Ascending aorta (tissue), 2 donors: ENCODE measurements around the gene EPB41L2. TPM values are rescaled to one million over a fixed set of nuclear protein-coding genes. Genes with fewer than 3 reads are reported as not detected.
"Not testable (repeated sequence)": the region's sequence is repeated elsewhere in the genome, so short reads cannot be mapped to it uniquely, and the experiment has no call there.

Experiments
- DNase-seq, 2 donors: peaks; one replicate each; pipeline ENCODE4 v3.0.0-alpha.2; 2019; ENCODE audit warnings: low spot score in 2 of 2
- H3K27ac ChIP-seq, 2 donors: fragments of 200-600 bp; sonication (generic); one replicate each; pipeline ENCODE4 v1.5.1; 2016 to 2017; ENCODE audit warnings: mild to moderate bottlenecking in 1 of 2
- H3K27me3 ChIP-seq: fragments of 200-600 bp; sonication (generic); one replicate; pipeline ENCODE4 v1.5.1; 2017
- H3K36me3 ChIP-seq, 2 donors: fragments of 200-600 bp; sonication (generic); one replicate each; pipeline ENCODE4 v1.5.1; 2016
- H3K4me1 ChIP-seq, 2 donors: fragments of 200-600 bp; sonication (generic); one replicate each; pipeline ENCODE4 v1.5.1; 2016 to 2017; ENCODE audit warnings: mild to moderate bottlenecking in 1 of 2
- H3K4me3 ChIP-seq, 2 donors: fragments of 200-600 bp; sonication (generic); one replicate each; pipeline ENCODE4 v1.5.1; 2016 to 2017; ENCODE audit warnings: mild to moderate bottlenecking in 1 of 2
- H3K9me3 ChIP-seq, 2 donors: fragments of 200-600 bp; sonication (generic); one replicate each; pipeline ENCODE4 v1.5.1; 2016
- CTCF ChIP-seq, 3 experiments: fragments of 200-600 bp in 2 of 3; fragments of 450-650 bp in 1 of 3; sonication (generic) in 2 of 3; IDR thresholded peaks; one replicate each; pipeline ENCODE4 v1.5.1; 2016 to 2019; ENCODE audit warnings: antibody characterized with exemption in 3 of 3, mild to moderate bottlenecking in 1 of 3, moderate library complexity in 1 of 3
- intact Hi-C: fragments of 100-400 bp; cut with DNase I; formaldehyde crosslinking; loops from one replicate; pipeline ENCODE4 v1.15.1; 2023
- total RNA-seq: library from RNA; depleted of rRNA; stranded (reverse); fragments of >200 nt; gene quantifications from one replicate; pipeline ENCODE4 v1.1.0, GENCODE V29; 2016

Gene EPB41L2
- total RNA-seq, 1 donor from 2014 or later: 163 TPM

DNA sequence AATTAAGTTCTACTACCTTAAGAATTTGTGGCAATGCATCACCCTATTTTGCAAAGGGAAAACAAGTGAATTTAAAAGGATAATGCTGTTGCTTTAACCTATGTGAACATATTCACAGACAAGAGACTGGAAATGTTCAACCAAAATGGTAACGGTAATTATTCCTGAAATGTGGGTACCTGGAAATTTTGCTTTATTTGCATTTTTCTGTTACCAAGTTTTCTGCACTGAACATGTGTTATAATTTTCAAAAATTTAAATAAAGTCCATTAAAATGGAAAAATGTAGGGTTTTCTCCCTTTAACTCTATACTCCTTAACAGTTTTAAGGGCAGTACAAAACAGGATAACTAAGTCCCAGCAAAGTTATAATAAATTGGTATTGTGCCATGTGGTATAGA is 66.4 kb downstream of the EPB41L2 start:
- Histone ChIP-seq H3K4me3 (no peak overlapping the region), H3K4me1 (peaks cover 0 to 3% of the 10 kb centered on the region in 2 donors), H3K9me3 (no peaks in the 10 kb centered on the region), H3K36me3 (no peaks in the 10 kb centered on the region), H3K27ac (no peak overlapping the region), H3K27me3 (no peaks in the 10 kb centered on the region)
- no peak for DNase-seq
- intact Hi-C loops: no loop called here
- TF ChIP-seq CTCF (IDR thresholded peaks at IDR 0.05): no peak

DNA sequence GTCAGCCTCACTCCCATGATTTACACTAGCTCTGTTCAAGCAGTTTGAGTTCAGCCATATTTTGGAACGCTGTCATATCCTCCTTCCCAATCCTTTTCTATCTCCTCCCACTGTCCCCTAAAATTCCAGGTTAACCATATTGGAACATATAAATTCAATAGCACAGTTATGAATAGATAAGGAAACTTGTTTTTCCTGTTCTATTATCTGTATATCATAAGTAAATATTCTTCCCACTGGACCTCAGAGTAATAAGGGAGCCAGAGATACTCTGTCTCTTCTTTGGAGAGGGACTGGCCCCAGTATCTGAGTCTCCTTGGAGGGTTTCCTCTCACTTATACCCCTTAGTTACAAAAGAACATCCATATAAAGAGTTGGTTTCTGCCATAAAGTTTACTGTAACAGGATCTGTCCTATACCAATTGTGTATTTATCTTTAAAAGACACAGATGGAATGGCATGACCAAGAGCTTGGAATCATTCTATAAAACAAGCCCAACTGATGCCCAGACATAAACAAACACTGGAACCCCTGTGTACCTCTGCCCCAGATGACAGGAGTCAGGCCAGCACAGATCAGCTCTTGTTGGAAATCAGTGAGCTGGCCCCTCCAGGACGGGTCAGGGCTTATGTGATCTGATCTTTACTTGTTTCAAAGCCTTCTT is 67.1 kb downstream of the EPB41L2 start:
- no peak for DNase-seq
- Histone ChIP-seq H3K4me1 (peaks cover 0 to 3% of the 10 kb centered on the region in 2 donors), H3K36me3 (no peaks in the 10 kb centered on the region), H3K4me3 (no peak overlapping the region), H3K9me3 (no peaks in the 10 kb centered on the region), H3K27me3 (no peaks in the 10 kb centered on the region), H3K27ac (no peak overlapping the region)
- intact Hi-C loops: no loop called here
- no peak for TF ChIP-seq CTCF (IDR thresholded peaks at IDR 0.05)

GRCh38 chr6:130994319-130995097 is 68.5 kb downstream of the EPB41L2 start:
- no peak for TF ChIP-seq CTCF (IDR thresholded peaks at IDR 0.05)
- H3K9me3 ChIP-seq: no peaks in the 10 kb centered on the region
- no peaks in the 10 kb centered on the region for H3K4me1 ChIP-seq
- DNase-seq: no peak
- H3K27me3 ChIP-seq: no peaks in the 10 kb centered on the region
- no peak overlapping the region for H3K27ac ChIP-seq
- H3K4me3 ChIP-seq: no peak overlapping the region
- intact Hi-C loops: no loop called here
- no peaks in the 10 kb centered on the region for H3K36me3 ChIP-seq

DNA sequence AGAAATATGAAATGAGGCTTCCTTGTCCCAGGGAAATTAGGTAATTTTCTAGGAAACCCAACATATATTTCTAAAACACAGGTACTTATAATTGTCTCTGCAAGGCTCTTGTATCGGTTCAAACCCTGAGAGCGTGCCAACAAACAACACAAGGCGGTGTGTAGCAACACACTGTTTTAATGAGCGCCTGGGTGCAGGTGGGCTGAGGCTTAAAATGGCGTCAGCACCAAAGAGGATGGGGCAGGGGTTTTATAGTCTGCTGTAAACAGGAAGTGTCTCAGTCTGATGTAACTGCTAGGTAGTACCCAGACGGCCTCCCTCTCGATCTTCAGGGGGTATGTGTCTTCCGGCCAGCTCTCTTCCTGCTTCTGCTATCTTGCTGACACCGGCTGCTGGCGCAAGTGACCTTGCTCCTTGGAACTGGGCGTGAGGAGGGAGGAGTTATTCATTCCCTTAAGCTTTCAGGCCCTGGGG is 69.7 kb downstream of the EPB41L2 start:
- Histone ChIP-seq H3K36me3 (no peaks in the 10 kb centered on the region), H3K27ac (no peak overlapping the region), H3K4me1 (no peaks in the 10 kb centered on the region), H3K27me3 (no peaks in the 10 kb centered on the region), H3K9me3 (no peaks in the 10 kb centered on the region), H3K4me3 (no peak overlapping the region)
- intact Hi-C loops: no loop called here
- no peak for TF ChIP-seq CTCF (IDR thresholded peaks at IDR 0.05)
- no peak for DNase-seq

DNA sequence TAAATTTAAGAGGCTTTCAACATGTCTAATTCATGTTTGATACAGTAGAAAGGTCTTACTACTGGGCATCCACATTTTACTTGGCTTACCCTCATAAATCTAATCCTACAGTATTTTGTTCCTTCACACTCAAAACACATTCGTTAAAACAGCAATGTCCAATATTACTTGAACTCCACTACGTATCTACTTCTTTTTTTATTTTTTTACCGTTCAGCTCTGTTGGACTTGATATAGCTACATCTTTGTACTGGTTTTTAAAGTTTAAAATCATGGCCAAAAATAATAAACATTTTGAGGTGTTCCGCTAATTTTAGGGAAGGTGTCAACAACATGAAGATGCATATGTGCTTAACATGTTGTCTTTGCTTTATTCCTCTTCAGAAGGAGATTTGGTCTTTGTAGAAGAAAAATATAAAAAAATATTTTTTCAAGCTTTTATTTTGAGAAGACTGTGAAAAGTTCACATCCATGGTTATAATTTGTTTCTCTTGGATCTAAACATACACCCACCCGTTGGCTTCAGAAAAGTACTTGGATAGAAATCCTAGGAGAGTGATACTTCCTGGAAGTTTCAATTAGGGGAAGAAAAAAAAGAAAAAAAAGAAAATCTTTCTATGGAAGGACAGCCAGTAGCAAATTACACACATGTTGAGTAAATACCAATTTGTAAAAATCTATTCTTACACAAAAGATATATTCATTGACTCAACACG is 71.5 kb downstream of the EPB41L2 start:
- H3K4me3 ChIP-seq: no peak overlapping the region
- no peak overlapping the region for H3K27ac ChIP-seq
- H3K27me3 ChIP-seq: no peaks in the 10 kb centered on the region
- no peaks in the 10 kb centered on the region for H3K4me1 ChIP-seq
- no peaks in the 10 kb centered on the region for H3K36me3 ChIP-seq
- TF ChIP-seq CTCF (IDR thresholded peaks at IDR 0.05): no peak
- H3K9me3 ChIP-seq: no peaks in the 10 kb centered on the region
- DNase-seq: no peak
- intact Hi-C loops: no loop called here

DNA sequence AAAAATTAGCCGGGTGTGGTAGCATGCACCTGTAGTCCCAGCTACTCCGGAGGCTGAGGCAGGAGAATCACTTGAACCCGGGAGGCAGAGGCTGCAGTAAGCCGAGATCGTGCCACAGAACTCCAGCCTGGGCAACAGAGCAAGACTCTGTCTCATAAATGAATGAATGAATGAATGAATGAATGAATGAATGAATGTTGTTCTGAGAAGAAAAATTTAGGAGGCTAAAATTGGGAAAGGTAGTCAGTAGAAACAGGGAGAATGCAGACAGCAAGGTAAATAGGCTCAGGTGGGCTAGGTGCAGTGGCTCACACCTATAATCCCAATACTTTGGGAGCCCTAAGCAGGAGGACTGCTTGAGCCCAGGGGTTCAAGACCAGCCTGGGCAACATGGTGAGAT is 75.5 kb downstream of the EPB41L2 start:
- H3K27me3 ChIP-seq, DNase-seq, H3K9me3 ChIP-seq, H3K4me3 ChIP-seq, H3K4me1 ChIP-seq, H3K27ac ChIP-seq, H3K36me3 ChIP-seq, intact Hi-C loops: not testable (repeated sequence)
